GM21737 (cell line): Measurements from ENCODE around the gene ITPKC.
A peak's percentile ranks its signal among the peaks of the same experiment; 100 is the strongest.
"Not testable (repeated sequence)": the region's sequence is repeated elsewhere in the genome, so short reads cannot be mapped to it uniquely, and the experiment has no call there.

Experiments used
- ATAC-seq: cut with Tn5 transposase; IDR thresholded peaks from one replicate; pipeline ENCODE4 v1.9.1; 2021; ENCODE audit warnings: mild to moderate bottlenecking, moderate library complexity; ENCODE audit not compliant: unreplicated experiment

ITPKC gene

DNA sequence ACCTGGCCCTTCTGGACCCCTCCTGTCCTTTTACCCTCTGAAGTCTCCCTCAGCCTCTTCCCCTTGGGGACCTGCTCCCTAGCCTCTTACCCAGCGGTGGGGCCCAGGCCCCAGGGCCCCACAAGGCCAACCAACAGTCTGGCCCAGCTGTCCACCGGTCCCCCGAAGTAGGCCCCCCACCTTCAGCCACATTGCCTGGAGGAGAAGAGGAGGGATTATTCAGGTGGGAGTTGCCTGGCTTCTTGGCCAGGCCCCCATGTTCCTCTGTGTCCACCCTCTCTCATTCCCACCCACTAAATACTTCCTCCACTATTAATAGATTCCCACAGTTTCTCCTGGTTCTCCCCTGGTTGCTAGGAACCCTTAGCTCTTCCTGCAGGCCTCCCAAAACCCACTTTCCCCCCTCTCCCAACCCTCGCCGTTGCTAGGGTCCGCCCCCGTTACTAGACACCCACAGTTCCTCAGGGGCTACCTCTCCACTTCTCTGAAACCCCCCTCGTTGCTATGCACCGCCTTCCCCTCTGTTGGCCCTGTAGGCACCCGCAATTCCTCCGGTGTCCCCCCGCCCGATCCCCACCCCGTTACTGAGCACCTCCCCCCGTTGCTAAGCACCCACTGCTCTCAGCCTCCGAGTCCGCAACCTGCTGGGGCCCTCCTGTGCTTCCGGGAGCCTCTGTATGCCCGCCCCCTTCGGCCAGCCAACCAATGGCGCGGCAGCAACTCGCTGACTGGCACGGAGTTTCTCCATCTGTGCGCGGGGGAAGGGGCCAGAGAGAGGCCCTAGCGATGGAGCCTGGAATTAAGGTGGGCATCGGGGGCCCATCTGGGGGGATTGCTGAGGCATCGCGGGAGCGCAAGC lies 2.2 kb upstream of the ITPKC start:
- ATAC-seq = peak; percentile 53

DNA sequence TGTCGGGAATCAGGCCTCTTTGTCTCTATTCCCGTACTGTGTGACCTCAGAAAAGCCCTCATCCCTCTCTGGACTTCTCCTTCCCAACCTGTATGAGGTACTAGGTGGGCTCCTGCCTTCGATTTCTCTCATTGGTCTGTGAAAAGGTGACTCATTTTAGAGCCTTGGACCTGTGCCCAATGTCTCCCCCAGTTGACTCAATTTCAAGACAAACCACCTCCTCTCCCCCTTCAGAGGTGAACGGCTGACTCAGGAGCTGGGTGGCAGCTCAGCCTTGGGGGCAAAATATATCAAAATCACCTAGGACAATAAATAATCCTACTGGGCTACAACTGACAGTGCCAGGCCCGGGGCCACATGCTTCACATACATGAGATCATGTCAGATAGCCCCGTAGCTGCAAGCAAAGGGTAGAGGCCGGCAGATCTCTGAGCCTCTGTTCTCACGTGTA lies 856 bp upstream of the ITPKC start:
- ATAC-seq = no peak

DNA sequence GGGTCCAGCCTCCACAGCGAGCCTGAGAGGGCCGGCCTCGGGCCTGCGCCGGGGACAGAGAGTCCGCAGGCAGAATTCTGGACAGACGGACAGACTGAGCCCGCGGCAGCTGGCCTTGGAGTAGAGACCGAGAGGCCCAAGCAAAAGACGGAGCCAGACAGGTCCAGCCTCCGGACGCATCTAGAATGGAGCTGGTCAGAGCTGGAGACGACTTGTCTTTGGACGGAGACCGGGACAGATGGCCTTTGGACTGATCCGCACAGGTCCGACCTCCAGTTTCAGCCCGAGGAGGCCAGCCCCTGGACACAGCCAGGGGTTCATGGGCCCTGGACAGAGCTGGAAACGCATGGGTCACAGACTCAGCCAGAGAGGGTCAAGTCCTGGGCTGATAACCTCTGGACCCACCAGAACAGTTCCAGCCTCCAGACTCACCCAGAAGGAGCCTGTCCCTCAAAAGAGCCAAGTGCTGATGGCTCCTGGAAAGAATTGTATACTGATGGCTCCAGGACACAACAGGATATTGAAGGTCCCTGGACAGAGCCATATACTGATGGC lies 490 bp downstream of the ITPKC start:
- no peak for ATAC-seq

DNA sequence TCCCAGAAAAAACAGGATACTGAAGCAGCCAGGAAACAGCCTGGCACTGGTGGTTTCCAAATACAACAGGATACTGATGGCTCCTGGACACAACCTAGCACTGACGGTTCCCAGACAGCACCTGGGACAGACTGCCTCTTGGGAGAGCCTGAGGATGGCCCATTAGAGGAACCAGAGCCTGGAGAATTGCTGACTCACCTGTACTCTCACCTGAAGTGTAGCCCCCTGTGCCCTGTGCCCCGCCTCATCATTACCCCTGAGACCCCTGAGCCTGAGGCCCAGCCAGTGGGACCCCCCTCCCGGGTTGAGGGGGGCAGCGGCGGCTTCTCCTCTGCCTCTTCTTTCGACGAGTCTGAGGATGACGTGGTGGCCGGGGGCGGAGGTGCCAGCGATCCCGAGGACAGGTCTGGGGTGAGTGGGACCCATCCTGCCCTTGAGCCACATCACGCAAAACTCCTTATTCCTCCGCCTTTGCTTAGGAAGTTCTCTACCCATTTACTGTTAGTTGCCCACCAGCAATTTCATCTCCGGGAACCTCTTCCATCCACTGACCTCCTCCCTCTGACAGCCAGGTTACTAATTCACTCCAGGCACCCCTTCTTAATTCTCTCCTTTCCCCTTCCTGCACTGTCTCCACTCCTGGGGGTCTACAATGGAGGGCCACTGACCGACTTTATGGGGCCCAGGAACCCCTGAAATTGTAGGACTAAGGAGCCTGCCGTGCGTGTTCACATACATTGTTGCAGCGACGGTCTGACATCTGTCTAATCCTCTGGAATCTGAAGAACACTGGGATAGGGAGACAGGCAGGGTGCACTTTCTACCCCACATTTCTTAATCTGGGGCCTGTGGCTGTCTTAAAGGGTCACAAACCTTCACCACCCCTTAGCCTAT lies 1.2 kb downstream of the ITPKC start:
- no peak for ATAC-seq

DNA sequence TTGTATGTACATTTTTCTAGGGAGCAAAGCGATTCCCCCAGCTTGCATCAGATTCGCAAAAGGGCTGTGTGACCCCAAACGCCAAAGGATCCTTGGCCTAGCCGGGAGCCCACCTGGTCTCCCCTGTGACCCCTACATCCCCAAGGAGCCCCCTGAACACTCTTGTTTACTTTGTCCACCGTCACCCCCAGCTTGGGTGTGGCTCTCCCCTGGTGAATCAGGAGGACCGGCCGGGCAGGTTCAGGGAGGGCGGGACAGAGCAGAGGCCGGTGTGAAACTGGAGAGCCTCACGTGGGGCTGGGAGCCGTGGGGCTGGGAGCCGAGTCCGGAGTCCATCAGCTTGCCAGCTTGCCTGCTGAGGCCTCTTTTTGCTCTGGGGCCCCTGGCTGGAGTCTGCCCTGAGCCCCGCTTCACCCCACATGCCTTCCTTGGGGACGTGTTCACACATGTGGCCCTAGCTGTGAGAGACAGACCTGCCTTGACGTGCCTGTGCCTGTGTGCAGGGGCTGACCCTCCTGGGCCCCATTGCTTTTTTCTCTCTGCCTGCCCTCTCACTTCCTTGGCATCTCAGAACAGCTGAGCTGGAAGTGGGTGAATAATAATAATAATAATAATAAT lies 2.0 kb downstream of the ITPKC start:
- no peak for ATAC-seq

DNA sequence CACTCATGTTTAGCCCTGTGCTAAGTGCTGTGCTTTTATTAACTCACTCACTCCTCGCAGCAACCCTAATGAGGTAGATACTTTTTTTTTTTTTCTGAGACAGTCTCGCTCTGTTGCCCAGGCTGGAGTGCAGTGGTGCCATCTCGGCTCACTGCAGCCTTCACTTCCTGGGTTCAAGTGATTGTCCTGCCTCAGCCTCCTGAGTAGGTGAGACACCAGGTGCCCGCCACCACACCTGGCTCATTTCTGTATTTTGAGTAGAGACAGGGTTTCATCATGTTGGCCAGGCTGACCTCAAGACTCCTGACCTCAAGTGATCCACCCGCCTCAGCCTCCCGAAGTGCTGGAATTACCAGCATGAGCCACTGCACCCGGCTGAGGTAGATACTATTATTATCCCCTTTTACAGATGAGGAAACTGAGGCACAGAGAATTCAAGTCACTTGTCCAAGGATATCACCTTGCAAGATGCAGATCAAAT lies 2.5 kb downstream of the ITPKC start:
- ATAC-seq = no peak

DNA sequence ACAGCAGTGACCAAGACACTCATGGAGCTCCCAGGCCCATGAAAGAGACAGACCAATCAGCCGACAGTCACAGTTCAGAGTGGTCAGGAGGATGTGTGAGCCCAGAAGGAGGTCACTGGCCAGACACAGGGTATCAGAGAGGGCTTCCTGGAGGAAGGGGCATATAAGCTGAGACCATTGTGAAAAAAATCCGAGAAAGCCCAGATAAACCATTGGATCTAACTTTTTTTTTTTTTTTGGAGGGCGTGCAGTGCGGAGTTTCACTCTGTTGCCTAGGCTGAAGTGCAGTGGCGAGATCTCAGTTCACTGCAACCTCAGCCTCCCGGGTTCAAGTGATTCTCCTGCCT lies 4.2 kb downstream of the ITPKC start:
- ATAC-seq = no peak

DNA sequence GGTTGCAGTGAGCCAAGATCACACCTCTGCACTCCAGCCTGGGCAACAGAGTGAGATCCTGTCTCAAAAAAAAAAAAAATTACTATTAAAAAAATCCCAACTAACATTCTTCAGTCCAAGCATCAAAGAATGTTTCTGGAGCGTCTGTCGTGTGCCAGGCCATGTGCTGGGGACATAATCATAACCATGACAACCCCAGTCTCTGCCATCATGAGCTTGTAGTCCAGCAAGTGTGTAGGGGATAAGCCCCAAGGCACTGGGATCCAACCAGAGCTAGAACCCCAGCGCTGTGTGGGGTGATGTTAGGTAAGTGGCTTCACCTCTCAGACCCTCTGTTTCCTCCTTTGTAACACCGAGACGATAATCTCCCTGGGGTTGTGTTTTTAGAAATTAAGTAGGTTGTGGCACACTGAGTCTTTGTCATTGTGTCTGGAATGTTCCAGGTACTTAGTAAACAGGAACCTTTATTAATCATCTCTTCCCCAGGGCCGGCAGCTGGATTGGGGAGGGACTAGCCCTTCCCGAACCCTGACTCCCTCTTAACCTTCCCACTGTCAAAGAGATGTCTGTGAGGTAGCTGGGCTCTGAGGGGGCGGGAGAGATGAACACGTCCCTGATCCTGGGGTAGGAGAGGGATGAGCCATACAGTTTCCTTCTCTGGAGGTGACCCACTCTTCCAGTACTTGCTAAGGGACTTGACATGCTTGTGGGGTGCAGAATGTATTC lies 5.2 kb downstream of the ITPKC start:
- no peak for ATAC-seq

DNA sequence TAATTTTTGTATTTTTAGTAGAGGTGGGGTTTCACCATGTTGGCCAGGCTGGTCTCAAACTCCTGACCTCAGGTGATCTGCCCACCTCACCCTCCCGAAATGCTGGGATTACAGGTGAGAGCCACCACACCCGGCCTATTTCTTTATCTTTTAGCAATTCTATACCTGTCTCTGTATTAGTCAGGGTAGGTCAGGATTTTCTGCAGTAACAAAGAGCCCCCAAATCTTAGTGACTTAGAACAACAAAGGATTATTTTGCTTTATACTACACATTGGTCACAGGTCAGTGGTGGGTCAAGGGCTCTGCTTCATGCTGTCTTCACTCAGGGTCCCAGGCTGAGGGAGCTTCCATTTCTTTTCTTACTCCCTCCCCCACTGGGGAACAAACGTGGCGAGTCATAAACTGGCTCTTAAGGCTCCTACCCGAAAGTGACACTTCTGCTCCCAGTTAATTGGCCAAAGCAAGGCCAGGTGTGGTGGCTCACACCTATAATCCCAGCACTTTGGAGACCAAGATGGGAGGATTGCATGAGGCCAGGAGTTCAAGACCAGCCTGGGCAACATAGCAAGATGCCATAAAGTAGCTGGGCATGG lies 6.8 kb downstream of the ITPKC start:
- ATAC-seq = no peak

DNA sequence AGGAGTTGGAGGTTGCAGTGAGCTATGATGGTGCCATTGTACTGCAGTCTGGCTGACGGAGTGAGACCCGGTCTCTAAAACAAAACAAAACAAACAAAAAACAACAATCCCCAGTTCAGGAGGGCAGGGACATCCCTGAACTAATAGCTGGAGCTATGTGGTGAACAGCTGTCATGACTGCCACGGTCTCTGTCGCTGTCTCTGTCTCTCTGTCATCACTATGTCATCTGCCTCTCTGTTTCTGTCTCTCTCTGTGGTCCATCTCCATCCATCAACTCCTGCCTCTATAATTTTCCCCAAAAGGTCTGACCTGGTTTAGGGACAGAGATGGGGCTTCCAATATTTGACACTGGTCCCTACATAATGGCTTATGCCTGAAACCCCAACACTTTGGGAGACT lies 7.4 kb downstream of the ITPKC start:
- no peak for ATAC-seq

DNA sequence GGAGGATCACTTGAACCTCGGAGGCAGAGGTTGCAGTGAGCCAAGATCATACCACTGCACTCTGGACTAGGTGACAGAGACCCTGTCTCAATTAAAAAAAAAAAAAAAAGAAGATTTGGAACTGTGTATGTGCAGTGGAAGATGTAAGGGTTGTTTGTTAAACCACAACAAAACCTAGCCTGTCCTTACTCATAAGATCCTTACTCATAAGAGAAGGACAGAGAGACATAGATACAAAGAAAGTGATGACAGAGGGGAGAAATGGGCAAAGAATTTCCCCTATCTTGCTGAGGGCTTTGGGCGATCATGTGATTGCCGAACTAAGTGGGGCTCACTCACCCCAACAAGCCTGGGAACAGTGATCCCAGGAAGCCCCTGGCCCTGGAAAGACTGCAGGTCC lies 7.9 kb downstream of the ITPKC start:
- ATAC-seq = no peak

DNA sequence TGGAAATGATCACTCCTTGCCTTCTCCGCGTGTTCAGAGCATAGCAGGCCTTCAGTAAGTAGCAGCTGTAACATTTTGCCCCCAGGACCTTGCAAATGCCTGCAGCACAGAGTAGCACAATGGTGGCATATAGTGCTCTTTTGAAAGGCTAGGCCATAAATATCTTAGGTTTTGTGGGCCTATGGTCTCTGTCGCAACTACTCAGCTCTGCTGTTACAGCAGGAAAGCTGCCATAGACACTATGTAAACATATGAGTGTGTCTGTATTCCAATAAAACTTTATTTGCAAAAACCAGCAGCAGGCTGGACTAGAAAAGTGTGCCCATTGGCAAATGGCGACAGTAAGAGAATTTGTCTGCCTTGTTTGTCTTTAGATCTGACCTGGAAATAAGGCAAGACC lies 9.4 kb downstream of the ITPKC start:
- ATAC-seq = no peak

DNA sequence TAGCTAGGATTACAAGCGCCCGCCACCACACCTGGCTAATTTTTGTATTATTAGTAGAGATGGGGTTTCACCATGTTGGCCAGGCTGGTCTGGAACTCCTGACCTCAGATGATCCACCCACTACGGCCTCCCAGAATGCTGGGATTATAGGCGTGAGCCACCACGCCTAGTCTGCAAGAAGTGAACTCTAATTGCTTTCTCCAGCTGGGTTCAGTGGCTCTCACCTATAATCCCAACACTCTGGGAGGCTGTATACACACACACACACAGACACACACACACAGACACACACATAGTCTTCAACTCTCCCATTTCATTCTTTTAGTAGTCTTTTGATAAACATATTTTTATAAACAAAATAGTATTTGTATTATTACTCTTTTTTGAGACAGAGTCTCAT lies 13.2 kb downstream of the ITPKC start:
- ATAC-seq = not testable (repeated sequence)

DNA sequence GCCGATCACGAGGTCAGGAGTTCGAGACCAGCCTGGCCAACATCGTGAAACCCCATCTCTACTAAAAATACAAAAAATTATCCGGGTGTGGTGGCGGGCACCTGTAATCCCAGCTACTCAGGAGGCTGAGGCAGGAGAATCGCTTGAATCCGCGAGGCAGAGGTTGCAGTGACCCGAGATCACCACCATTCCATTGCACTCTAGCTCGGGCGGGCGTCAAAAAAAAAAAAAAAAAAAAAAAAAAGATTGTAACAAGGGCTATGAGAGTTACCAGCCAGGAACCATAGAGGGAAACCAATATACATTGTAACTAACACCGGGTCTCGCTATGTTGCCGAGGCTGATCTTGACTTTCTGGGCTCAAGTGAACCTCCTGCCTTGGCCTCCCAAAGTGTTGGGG lies 15.4 kb downstream of the ITPKC start:
- ATAC-seq = not testable (repeated sequence)

DNA sequence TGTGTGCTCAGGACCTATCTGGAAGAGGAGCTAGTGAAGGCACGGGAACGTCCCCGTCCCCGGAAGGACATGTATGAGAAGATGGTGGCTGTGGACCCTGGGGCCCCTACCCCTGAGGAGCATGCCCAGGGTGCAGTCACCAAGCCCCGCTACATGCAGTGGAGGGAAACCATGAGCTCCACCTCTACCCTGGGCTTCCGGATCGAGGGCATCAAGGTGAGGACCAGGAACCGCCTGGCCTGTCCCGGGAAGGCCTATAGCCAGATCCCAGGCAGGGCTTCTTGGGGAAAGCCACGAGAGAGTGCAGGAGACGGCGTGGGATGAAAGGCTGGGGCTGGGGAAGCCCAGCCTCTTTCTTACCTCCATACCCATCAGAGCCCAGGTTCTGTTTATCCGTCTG lies 16.2 kb downstream of the ITPKC start:
- no peak for ATAC-seq

DNA sequence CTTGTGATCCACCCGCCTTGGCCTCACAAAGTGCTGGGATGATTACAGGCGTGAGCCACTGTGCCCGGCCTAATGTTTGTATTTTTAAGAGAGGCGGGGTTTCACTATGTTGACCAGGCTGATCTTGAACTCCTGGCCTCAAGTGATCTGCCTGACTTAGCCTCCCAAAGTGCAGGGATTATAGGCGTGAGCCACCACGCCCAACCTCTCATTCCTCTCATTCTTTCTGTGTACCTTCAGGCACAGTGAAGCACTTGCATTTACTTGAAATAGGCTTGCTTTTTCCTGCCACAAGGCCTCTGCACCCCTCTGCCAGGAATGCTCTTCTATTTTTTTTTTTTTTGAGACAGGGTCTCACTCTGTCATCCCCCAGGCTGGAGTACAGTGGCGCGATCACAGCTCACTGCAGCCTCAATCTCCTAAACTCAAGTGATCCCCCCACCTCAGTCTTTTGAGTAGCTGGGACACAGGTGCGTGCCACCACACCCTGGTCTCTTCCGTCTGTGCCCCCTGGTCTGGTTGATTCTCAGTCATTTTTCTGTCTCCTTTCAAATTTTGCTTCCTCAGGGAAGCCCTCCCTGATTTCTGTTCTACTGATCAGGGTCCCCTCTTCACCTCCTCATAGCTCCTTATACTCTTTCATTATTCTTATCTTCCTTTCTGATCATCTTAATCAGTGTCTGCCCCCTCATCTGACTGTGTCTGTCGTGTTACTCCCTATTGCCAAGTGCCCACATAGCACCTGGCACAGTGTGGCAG lies 18.3 kb downstream of the ITPKC start:
- no peak for ATAC-seq

DNA sequence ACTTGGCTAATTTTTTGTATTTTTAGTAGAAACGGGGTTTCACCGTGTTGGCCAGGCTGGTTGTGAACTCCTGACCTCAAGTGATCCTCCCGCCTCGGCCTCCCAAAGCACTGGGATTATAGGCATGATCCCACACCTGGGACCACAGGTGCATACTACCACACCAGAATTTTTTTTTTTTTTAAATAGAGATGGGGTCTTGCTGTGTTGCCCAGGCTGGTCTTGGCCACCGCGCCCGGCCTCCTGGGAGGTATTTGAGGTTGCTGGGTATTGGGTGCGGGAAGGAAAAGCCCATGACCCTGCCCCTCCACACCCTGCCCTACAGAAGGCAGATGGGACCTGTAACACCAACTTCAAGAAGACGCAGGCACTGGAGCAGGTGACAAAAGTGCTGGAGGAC lies 19.7 kb downstream of the ITPKC start:
- ATAC-seq = no peak

DNA sequence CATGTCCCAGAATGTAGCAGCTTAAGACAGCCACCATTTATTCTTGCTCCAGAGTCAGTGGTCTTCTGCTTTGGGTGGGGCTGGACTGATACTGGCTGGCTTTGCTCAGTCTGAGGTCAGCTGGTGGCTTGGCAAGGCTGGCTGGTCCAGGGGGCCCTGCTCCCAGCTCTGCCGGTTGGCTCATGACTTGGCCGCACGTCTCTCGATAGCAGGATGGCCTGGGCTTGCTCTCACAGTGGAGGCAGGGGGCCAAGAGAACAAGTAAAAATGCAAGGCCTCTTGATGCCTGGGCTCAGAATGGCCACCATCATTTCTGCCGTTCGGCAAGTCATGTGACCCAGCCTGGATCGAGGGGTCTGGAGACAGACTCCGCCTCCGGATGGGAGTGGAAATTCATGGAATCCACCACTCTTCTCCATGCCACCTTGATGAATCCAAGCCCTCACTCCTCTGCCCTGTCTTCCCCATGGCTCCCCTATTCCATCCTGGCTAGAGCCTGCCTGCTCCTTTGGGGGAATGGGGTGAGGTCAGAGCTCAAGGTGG lies 20.3 kb downstream of the ITPKC start:
- ATAC-seq = no peak
